GM23338 (cell line): ENCODE measurements around the gene IMMP2L. TPM values are rescaled to one million over a fixed set of nuclear protein-coding genes. Genes with fewer than 3 reads are reported as not detected.
A peak's percentile ranks its signal among the peaks of the same experiment; 100 is the strongest.

Experiments used
- ATAC-seq: fragments of 200-7000 bp; cut with Tn5 transposase; 3 replicates; pipeline ENCODE4 v1.9.1; 2020
- DNase-seq: peaks from one replicate; pipeline ENCODE4 v3.0.0-alpha.2; 2015; ENCODE audit warnings: low spot score
- H2AFZ ChIP-seq: fragments of 200-600 bp; sonication (generic); 2 replicates; pipeline ENCODE4 v1.8.0; 2016; ENCODE audit warnings: antibody characterized with exemption, mild to moderate bottlenecking, moderate library complexity
- H3F3A ChIP-seq: fragments of 200-600 bp; sonication (generic); replicated peaks from 2 replicates; pipeline ENCODE4 v1.8.0; 2017; ENCODE audit warnings: antibody characterized with exemption, mixed run types, low read depth
- H3K27ac ChIP-seq: fragments of 200-600 bp; sonication (generic); 2 replicates; pipeline ENCODE4 v1.6.1; 2016; ENCODE audit warnings: low read depth
- H3K27me3 ChIP-seq: fragments of 200-600 bp; sonication (generic); 2 replicates; pipeline ENCODE4 v1.8.0; 2016; ENCODE audit warnings: mild to moderate bottlenecking, mixed run types, moderate library complexity; ENCODE audit not compliant: insufficient read depth
- H3K36me3 ChIP-seq: fragments of 200-600 bp; sonication (generic); 2 replicates; pipeline ENCODE4 v1.8.0; 2016; ENCODE audit warnings: mild to moderate bottlenecking; ENCODE audit not compliant: insufficient read depth
- H3K4me1 ChIP-seq: fragments of 200-600 bp; sonication (generic); 2 replicates; pipeline ENCODE4 v1.8.0; 2016; ENCODE audit warnings: mild to moderate bottlenecking, moderate library complexity; ENCODE audit not compliant: insufficient read depth
- H3K4me2 ChIP-seq: fragments of 200-600 bp; sonication (generic); 2 replicates; pipeline ENCODE4 v1.7.1; 2017; ENCODE audit warnings: mixed run types
- H3K4me3 ChIP-seq: fragments of 200-600 bp; sonication (generic); 2 replicates; pipeline ENCODE4 v1.6.1; 2016; ENCODE audit warnings: mixed run types
- H3K79me2 ChIP-seq: fragments of 200-600 bp; sonication (generic); replicated peaks from 2 replicates; pipeline ENCODE4 v1.8.0; 2017; ENCODE audit warnings: mild to moderate bottlenecking; ENCODE audit not compliant: insufficient read depth
- H3K9me2 ChIP-seq: fragments of 200-600 bp; sonication (generic); 2 replicates; pipeline ENCODE4 v1.8.0; 2017; ENCODE audit not compliant: insufficient read depth
- H4K20me1 ChIP-seq: fragments of 200-600 bp; sonication (generic); replicated peaks from 2 replicates; pipeline ENCODE4 v1.8.0; 2017; ENCODE audit warnings: mild to moderate bottlenecking; ENCODE audit not compliant: insufficient read depth
- H3K27ac Mint-ChIP-seq: 2 replicates; pipeline ENCODE4 v1.8.0; 2020; ENCODE audit warnings: inconsistent platforms, mild to moderate bottlenecking, moderate library complexity, mixed read lengths
- H3K27me3 Mint-ChIP-seq: 3 replicates; pipeline ENCODE4 v1.8.0; 2022; ENCODE audit warnings: low read depth, mild to moderate bottlenecking, moderate library complexity, mixed read lengths, inconsistent platforms; ENCODE audit not compliant: insufficient read depth, poor library complexity
- H3K36me3 Mint-ChIP-seq: 3 replicates; pipeline ENCODE4 v1.8.0; 2021; ENCODE audit warnings: low read depth, mild to moderate bottlenecking, inconsistent platforms, moderate library complexity, mixed read lengths
- H3K4me1 Mint-ChIP-seq: 3 replicates; pipeline ENCODE4 v1.8.0; 2020; ENCODE audit warnings: mild to moderate bottlenecking, inconsistent platforms, mixed read lengths
- H3K4me3 Mint-ChIP-seq: 3 replicates; pipeline ENCODE4 v1.8.0; 2021; ENCODE audit warnings: moderate library complexity, mild to moderate bottlenecking, inconsistent platforms, mixed read lengths
- H3K9me3 Mint-ChIP-seq: 3 replicates; pipeline ENCODE4 v1.8.0; 2020; ENCODE audit warnings: moderate library complexity, mild to moderate bottlenecking, inconsistent platforms, mixed read lengths
- CREB1 ChIP-seq: fragments of 250-450 bp; sonication (Bioruptor Pico); IDR thresholded peaks from 2 replicates; pipeline ENCODE4 v1.5.0; 2020; ENCODE audit warnings: low read depth, mild to moderate bottlenecking, moderate library complexity
- ETS1 ChIP-seq: IDR thresholded peaks from 2 replicates; pipeline ENCODE4 v1.6.1; 2016; ENCODE audit warnings: antibody characterized with exemption
- EZH2 ChIP-seq: fragments of 200-600 bp; sonication (generic); IDR thresholded peaks from one replicate; pipeline ENCODE4 v1.8.0; 2017; ENCODE audit warnings: antibody characterized with exemption, mild to moderate bottlenecking, low read depth; ENCODE audit not compliant: unreplicated experiment
- EZH2phosphoT487 ChIP-seq: fragments of 200-600 bp; sonication (generic); IDR thresholded peaks from one replicate; pipeline ENCODE4 v1.8.1; 2018; ENCODE audit warnings: antibody characterized with exemption; ENCODE audit not compliant: unreplicated experiment
- JUNB ChIP-seq: IDR thresholded peaks from one replicate; pipeline ENCODE4 v1.6.1; 2016; ENCODE audit warnings: antibody characterized with exemption; ENCODE audit not compliant: unreplicated experiment
- NANOG ChIP-seq: IDR thresholded peaks from 2 replicates; pipeline ENCODE4 v1.6.1; 2016; ENCODE audit warnings: antibody characterized with exemption, borderline replicate concordance
- POLR2AphosphoS5 ChIP-seq: IDR thresholded peaks from 2 replicates; pipeline ENCODE4 v1.6.1; 2016; ENCODE audit warnings: antibody characterized with exemption, low read depth
- REST ChIP-seq: IDR thresholded peaks from one replicate; pipeline ENCODE4 v1.6.1; 2018; ENCODE audit warnings: antibody characterized with exemption; ENCODE audit not compliant: unreplicated experiment
- STAT1 ChIP-seq: IDR thresholded peaks from one replicate; pipeline ENCODE4 v1.6.1; 2016; ENCODE audit warnings: antibody characterized with exemption; ENCODE audit not compliant: unreplicated experiment
- ZNF114 ChIP-seq: fragments of 250-450 bp; sonication (Bioruptor Pico); IDR thresholded peaks from 2 replicates; pipeline ENCODE4 v1.5.0; 2020; ENCODE audit warnings: mild to moderate bottlenecking, moderate library complexity
- ZNF331 ChIP-seq: fragments of 250-450 bp; sonication (Bioruptor Pico); IDR thresholded peaks from 2 replicates; pipeline ENCODE4 v1.5.0; 2020; ENCODE audit warnings: low read depth, mild to moderate bottlenecking, moderate library complexity
- polyA plus RNA-seq: library from polyadenylated mRNA; unstranded; fragments of >200 nt; fragmentation: Nextera tagmentation; extraction: Ambion mirVana; gene quantifications from 2 replicates; pipeline ENCODE4 v1.2.1, GENCODE V29; 2016
- total RNA-seq: library from RNA; depleted of rRNA; stranded (reverse); fragments of >200 nt; shearing (Covaris generic); gene quantifications from 2 replicates; pipeline ENCODE4 v1.2.3, GENCODE V29; 2014
- TF ChIP-seq, protein P1 (sequence below), 2 experiments: fragments of 200-600 bp in 1 of 2; sonication (generic) in 1 of 2; conservative IDR thresholded peaks; 2 replicates each; pipeline versions ENCODE4 v1.5.1 to v1.6.1; 2016 to 2017; ENCODE audit warnings: antibody characterized with exemption in 2 of 2, low read depth in 2 of 2, mild to moderate bottlenecking in 2 of 2, moderate library complexity in 1 of 2
- TF ChIP-seq, protein P2 (sequence below): fragments of 250-450 bp; sonication (Bioruptor Pico); IDR thresholded peaks from 2 replicates; pipeline ENCODE4 v1.5.0; 2020; ENCODE audit warnings: mild to moderate bottlenecking, moderate library complexity

IMMP2L gene
- total and polyA plus RNA-seq, 2 experiments from 2014 or later: 7.3 to 14.0 TPM

- no peak overlapping the region for H3K4me2 ChIP-seq
- TF ChIP-seq, protein P1, sequence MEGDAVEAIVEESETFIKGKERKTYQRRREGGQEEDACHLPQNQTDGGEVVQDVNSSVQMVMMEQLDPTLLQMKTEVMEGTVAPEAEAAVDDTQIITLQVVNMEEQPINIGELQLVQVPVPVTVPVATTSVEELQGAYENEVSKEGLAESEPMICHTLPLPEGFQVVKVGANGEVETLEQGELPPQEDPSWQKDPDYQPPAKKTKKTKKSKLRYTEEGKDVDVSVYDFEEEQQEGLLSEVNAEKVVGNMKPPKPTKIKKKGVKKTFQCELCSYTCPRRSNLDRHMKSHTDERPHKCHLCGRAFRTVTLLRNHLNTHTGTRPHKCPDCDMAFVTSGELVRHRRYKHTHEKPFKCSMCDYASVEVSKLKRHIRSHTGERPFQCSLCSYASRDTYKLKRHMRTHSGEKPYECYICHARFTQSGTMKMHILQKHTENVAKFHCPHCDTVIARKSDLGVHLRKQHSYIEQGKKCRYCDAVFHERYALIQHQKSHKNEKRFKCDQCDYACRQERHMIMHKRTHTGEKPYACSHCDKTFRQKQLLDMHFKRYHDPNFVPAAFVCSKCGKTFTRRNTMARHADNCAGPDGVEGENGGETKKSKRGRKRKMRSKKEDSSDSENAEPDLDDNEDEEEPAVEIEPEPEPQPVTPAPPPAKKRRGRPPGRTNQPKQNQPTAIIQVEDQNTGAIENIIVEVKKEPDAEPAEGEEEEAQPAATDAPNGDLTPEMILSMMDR (conservative IDR thresholded peaks at IDR 0.05; ENCODE audit: low read depth in 2 of 2): no peak
- TF ChIP-seq, protein P2, sequence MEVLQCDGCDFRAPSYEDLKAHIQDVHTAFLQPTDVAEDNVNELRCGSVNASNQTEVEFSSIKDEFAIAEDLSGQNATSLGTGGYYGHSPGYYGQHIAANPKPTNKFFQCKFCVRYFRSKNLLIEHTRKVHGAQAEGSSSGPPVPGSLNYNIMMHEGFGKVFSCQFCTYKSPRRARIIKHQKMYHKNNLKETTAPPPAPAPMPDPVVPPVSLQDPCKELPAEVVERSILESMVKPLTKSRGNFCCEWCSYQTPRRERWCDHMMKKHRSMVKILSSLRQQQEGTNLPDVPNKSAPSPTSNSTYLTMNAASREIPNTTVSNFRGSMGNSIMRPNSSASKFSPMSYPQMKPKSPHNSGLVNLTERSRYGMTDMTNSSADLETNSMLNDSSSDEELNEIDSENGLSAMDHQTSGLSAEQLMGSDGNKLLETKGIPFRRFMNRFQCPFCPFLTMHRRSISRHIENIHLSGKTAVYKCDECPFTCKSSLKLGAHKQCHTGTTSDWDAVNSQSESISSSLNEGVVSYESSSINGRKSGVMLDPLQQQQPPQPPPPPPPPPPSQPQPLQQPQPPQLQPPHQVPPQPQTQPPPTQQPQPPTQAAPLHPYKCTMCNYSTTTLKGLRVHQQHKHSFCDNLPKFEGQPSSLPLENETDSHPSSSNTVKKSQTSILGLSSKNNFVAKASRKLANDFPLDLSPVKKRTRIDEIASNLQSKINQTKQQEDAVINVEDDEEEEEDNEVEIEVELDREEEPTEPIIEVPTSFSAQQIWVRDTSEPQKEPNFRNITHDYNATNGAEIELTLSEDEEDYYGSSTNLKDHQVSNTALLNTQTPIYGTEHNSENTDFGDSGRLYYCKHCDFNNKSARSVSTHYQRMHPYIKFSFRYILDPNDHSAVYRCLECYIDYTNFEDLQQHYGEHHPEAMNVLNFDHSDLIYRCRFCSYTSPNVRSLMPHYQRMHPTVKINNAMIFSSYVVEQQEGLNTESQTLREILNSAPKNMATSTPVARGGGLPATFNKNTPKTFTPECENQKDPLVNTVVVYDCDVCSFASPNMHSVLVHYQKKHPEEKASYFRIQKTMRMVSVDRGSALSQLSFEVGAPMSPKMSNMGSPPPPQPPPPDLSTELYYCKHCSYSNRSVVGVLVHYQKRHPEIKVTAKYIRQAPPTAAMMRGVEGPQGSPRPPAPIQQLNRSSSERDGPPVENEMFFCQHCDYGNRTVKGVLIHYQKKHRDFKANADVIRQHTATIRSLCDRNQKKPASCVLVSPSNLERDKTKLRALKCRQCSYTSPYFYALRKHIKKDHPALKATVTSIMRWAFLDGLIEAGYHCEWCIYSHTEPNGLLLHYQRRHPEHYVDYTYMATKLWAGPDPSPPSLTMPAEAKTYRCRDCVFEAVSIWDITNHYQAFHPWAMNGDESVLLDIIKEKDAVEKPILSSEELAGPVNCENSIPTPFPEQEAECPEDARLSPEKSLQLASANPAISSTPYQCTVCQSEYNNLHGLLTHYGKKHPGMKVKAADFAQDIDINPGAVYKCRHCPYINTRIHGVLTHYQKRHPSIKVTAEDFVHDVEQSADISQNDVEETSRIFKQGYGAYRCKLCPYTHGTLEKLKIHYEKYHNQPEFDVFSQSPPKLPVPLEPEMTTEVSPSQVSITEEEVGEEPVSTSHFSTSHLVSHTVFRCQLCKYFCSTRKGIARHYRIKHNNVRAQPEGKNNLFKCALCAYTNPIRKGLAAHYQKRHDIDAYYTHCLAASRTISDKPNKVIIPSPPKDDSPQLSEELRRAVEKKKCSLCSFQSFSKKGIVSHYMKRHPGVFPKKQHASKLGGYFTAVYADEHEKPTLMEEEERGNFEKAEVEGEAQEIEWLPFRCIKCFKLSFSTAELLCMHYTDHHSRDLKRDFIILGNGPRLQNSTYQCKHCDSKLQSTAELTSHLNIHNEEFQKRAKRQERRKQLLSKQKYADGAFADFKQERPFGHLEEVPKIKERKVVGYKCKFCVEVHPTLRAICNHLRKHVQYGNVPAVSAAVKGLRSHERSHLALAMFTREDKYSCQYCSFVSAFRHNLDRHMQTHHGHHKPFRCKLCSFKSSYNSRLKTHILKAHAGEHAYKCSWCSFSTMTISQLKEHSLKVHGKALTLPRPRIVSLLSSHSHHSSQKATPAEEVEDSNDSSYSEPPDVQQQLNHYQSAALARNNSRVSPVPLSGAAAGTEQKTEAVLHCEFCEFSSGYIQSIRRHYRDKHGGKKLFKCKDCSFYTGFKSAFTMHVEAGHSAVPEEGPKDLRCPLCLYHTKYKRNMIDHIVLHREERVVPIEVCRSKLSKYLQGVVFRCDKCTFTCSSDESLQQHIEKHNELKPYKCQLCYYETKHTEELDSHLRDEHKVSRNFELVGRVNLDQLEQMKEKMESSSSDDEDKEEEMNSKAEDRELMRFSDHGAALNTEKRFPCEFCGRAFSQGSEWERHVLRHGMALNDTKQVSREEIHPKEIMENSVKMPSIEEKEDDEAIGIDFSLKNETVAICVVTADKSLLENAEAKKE (CRISPR knock-in tag): no peak
- TF ChIP-seq JUNB (no peak), CREB1 (CRISPR knock-in tag) (no peak), STAT1 (no peak), EZH2phosphoT487 (no peak), ZNF114 (CRISPR knock-in tag) (no peak), EZH2 (no peak), REST (no peak), ZNF331 (CRISPR knock-in tag) (no peak), POLR2AphosphoS5 (no peak), NANOG (no peak), ETS1 (no peak)
- DNase-seq: no peak
- Mint-ChIP-seq H3K27ac (peak overlapping the region; percentile 93), H3K36me3 (no peaks in the 10 kb centered on the region), H3K27me3 (no peaks in the 10 kb centered on the region), H3K4me3 (no peak overlapping the region), H3K4me1 (peaks cover 35% of the 10 kb centered on the region), H3K9me3 (no peaks in the 10 kb centered on the region)
- no peak for ATAC-seq
- H3K4me3 ChIP-seq: no peak overlapping the region
- no peak overlapping the region for H2AFZ ChIP-seq
- H3K27ac ChIP-seq: no peak overlapping the region
- H3K79me2 ChIP-seq: no peaks in the 10 kb centered on the region
- no peaks in the 10 kb centered on the region for H4K20me1 ChIP-seq
- H3F3A ChIP-seq: no peaks in the 10 kb centered on the region
- no peaks in the 10 kb centered on the region for H3K27me3 ChIP-seq
- no peaks in the 10 kb centered on the region for H3K9me2 ChIP-seq
- peaks cover 30% of the 10 kb centered on the region for H3K4me1 ChIP-seq
- H3K36me3 ChIP-seq: no peaks in the 10 kb centered on the region
These were observed 459.2 kb downstream of the IMMP2L start for GRCh38 chr7:111103136-111103535.
